HG03439 (cell line): Measurements from ENCODE around the gene PPARGC1A.

Experiments
- ATAC-seq: cut with Tn5 transposase; IDR thresholded peaks from one replicate; pipeline ENCODE4 v1.9.1; 2021; ENCODE audit warnings: mild to moderate bottlenecking, moderate library complexity; ENCODE audit not compliant: unreplicated experiment

PPARGC1A gene

GRCh38 chr4:23881052-23881501 lies 8.8 kb downstream of the PPARGC1A start:
- ATAC-seq = no peak

- ATAC-seq = no peak
Measured at GRCh38 chr4:23878912-23879732, 10.7 kb downstream of the PPARGC1A start.

- no peak for ATAC-seq
Measured at GRCh38 chr4:23878246-23878891, 11.5 kb downstream of the PPARGC1A start.

GRCh38 chr4:23877758-23878229 lies 12.1 kb downstream of the PPARGC1A start:
- no peak for ATAC-seq

GRCh38 chr4:23876418-23877089 lies 13.3 kb downstream of the PPARGC1A start:
- no peak for ATAC-seq

- no peak for ATAC-seq
Measured at GRCh38 chr4:23875317-23875716, 14.5 kb downstream of the PPARGC1A start.

GRCh38 chr4:23874536-23874901 lies 15.3 kb downstream of the PPARGC1A start:
- ATAC-seq = no peak

GRCh38 chr4:23873717-23874535 lies 15.9 kb downstream of the PPARGC1A start:
- no peak for ATAC-seq

- no peak for ATAC-seq
Measured at GRCh38 chr4:23871426-23871825, 18.4 kb downstream of the PPARGC1A start.

GRCh38 chr4:23866450-23867075 lies 23.3 kb downstream of the PPARGC1A start:
- ATAC-seq = no peak

- ATAC-seq = no peak
Measured at GRCh38 chr4:23861897-23862296, 27.9 kb downstream of the PPARGC1A start.

- ATAC-seq = no peak
Measured at GRCh38 chr4:23860919-23861318, 28.9 kb downstream of the PPARGC1A start.

- no peak for ATAC-seq
Measured at GRCh38 chr4:23857367-23857959, 32.4 kb downstream of the PPARGC1A start.

- no peak for ATAC-seq
Measured at GRCh38 chr4:23856630-23857029, 33.2 kb downstream of the PPARGC1A start.

- ATAC-seq = no peak
Measured at GRCh38 chr4:23855912-23856605, 33.8 kb downstream of the PPARGC1A start.

GRCh38 chr4:23853986-23854660 lies 35.7 kb downstream of the PPARGC1A start:
- ATAC-seq = no peak

- no peak for ATAC-seq
Measured at GRCh38 chr4:23851464-23851863, 38.4 kb downstream of the PPARGC1A start.

GRCh38 chr4:23847158-23847557 lies 42.7 kb downstream of the PPARGC1A start:
- ATAC-seq = no peak

GRCh38 chr4:23844961-23845360 lies 44.9 kb downstream of the PPARGC1A start:
- no peak for ATAC-seq
